CD8-positive, alpha-beta memory T cell (primary cell): ENCODE data around the gene PRDM8. TPM values are rescaled to one million over a fixed set of nuclear protein-coding genes. Genes with fewer than 3 reads are reported as not detected.

Experiments
- CTCF ChIA-PET: fragments of 350-600 bp; sonication (Branson Sonifier 250); formaldehyde crosslinking; loops from one replicate; lab custom pipeline; 2021; ENCODE audit warnings: antibody characterized with exemption; lab: Charles Lee
- POLR2A ChIA-PET: fragments of 350-600 bp; sonication (Branson Sonifier 250); formaldehyde crosslinking; loops from one replicate; lab custom pipeline; 2021; ENCODE audit warnings: antibody characterized with exemption; lab: Charles Lee
- DNase-seq, 5 donors: peaks; one replicate each; pipeline versions ENCODE4 v3.0.0 to v3.0.0-alpha.2; 2020 to 2022; ENCODE audit warnings: mixed read lengths in 1 of 5
- H3K27ac ChIP-seq: one replicate; pipeline ENCODE4 v1.7.0; 2013; ENCODE audit warnings: low read depth, mild to moderate bottlenecking, low read length, moderate library complexity
- H3K27me3 ChIP-seq: 2 replicates; pipeline ENCODE4 v1.7.0; 2013; ENCODE audit warnings: low read length, mild to moderate bottlenecking; ENCODE audit not compliant: insufficient read depth, poor library complexity, severe bottlenecking
- H3K36me3 ChIP-seq: 2 replicates; pipeline ENCODE4 v1.7.0; 2013; ENCODE audit warnings: mild to moderate bottlenecking, low read length, moderate library complexity; ENCODE audit not compliant: insufficient read depth
- H3K4me1 ChIP-seq: 2 replicates; pipeline ENCODE4 v1.7.0; 2013; ENCODE audit warnings: mild to moderate bottlenecking, low read length, moderate library complexity; ENCODE audit not compliant: insufficient read depth
- H3K4me3 ChIP-seq: 2 replicates; pipeline ENCODE4 v1.7.0; 2013; ENCODE audit warnings: mild to moderate bottlenecking, low read length
- H3K9me3 ChIP-seq: 2 replicates; pipeline ENCODE4 v1.7.0; 2013; ENCODE audit warnings: mild to moderate bottlenecking, low read length
- H3K27ac Mint-ChIP-seq, 8 donors: one replicate each; pipeline ENCODE4 v1.8.0; 2020 to 2021; ENCODE audit warnings: mixed read lengths in 8 of 8, mild to moderate bottlenecking in 6 of 8, inconsistent platforms in 3 of 8, moderate library complexity in 3 of 8
- H3K27me3 Mint-ChIP-seq, 2 donors: one replicate each; pipeline ENCODE4 v1.8.0; 2020 to 2021; ENCODE audit warnings: mixed read lengths in 2 of 2, mild to moderate bottlenecking in 1 of 2, moderate library complexity in 1 of 2
- H3K36me3 Mint-ChIP-seq, 3 donors: one replicate each; pipeline ENCODE4 v1.8.0; 2020 to 2021; ENCODE audit warnings: mixed read lengths in 3 of 3, inconsistent platforms in 1 of 3, mild to moderate bottlenecking in 1 of 3
- H3K4me1 Mint-ChIP-seq, 3 donors: one replicate each; pipeline ENCODE4 v1.8.0; 2020 to 2021; ENCODE audit warnings: mixed read lengths in 3 of 3, inconsistent platforms in 1 of 3, mild to moderate bottlenecking in 1 of 3
- H3K4me3 Mint-ChIP-seq, 7 donors: one replicate each; pipeline ENCODE4 v1.8.0; 2020 to 2021; ENCODE audit warnings: mixed read lengths in 7 of 7, mild to moderate bottlenecking in 6 of 7, moderate library complexity in 4 of 7, inconsistent platforms in 2 of 7
- H3K9me3 Mint-ChIP-seq, 5 donors: one replicate each; pipeline ENCODE4 v1.8.0; 2020 to 2022; ENCODE audit warnings: mixed read lengths in 5 of 5, mild to moderate bottlenecking in 3 of 5, moderate library complexity in 2 of 5, inconsistent platforms in 1 of 5
- polyA plus RNA-seq: library from polyadenylated mRNA; unstranded; fragments of 300-500 nt; fragmentation: Illumina TruSeq; gene quantifications from one replicate; pipeline ENCODE4 v1.2.3, GENCODE V29; 2021
- total RNA-seq, 2 experiments: library from RNA; stranded (reverse); gene quantifications; one replicate each; pipeline ENCODE4 v1.2.3, GENCODE V29; 2021

The PRDM8 gene
- total and polyA plus RNA-seq, 3 experiments from 2014 or later = 2.4 to 12.7 (median 10.9) TPM

GRCh38 chr4:80208610-80209339 is 11.5 kb downstream of the PRDM8 start:
- POLR2A ChIA-PET = no interaction called here
- Histone ChIP-seq H3K36me3 (no peaks in the 10 kb centered on the region), H3K4me3 (no peak overlapping the region), H3K27me3 (no peaks in the 10 kb centered on the region), H3K27ac (no peak overlapping the region), H3K4me1 (no peaks in the 10 kb centered on the region), H3K9me3 (no peaks in the 10 kb centered on the region)
- CTCF ChIA-PET = interaction anchor here (1.3 to 2.3 kb wide), 2 partner anchors 25 to 83 kb away, joined by 4 to 9 read pairs; no protein-coding TSS in a partner anchor
- H3K36me3 Mint-ChIP-seq = no peaks in the 10 kb centered on the region
- H3K27ac Mint-ChIP-seq = peak overlapping the region in 1 of 8 donors; percentile 43
- H3K4me1 Mint-ChIP-seq = peaks cover 0 to 1% (median 0%) of the 10 kb centered on the region in 3 donors
- H3K9me3 Mint-ChIP-seq = no peaks in the 10 kb centered on the region
- no peak overlapping the region for H3K4me3 Mint-ChIP-seq
- H3K27me3 Mint-ChIP-seq = peaks cover 2 to 14% of the 10 kb centered on the region in 2 donors
- DNase-seq = no peak

GRCh38 chr4:80209340-80209701 is 12.0 kb downstream of the PRDM8 start:
- no peaks in the 10 kb centered on the region for H3K36me3 ChIP-seq
- H3K36me3 Mint-ChIP-seq = no peaks in the 10 kb centered on the region
- H3K9me3 ChIP-seq = no peaks in the 10 kb centered on the region
- CTCF ChIA-PET = interaction anchor here (1.1 to 2.3 kb wide), 3 partner anchors 25 to 84 kb away, joined by 4 to 9 read pairs (median 5); no protein-coding TSS in a partner anchor
- no peaks in the 10 kb centered on the region for H3K4me1 ChIP-seq
- peaks cover 2 to 14% of the 10 kb centered on the region in 2 donors for H3K27me3 Mint-ChIP-seq
- DNase-seq = no peak
- H3K27me3 ChIP-seq = no peaks in the 10 kb centered on the region
- no peaks in the 10 kb centered on the region for H3K9me3 Mint-ChIP-seq
- POLR2A ChIA-PET = no interaction called here
- no peak overlapping the region for H3K27ac Mint-ChIP-seq
- no peak overlapping the region for H3K4me3 Mint-ChIP-seq
- no peaks in the 10 kb centered on the region for H3K4me1 Mint-ChIP-seq
- no peak overlapping the region for H3K27ac ChIP-seq
- no peak overlapping the region for H3K4me3 ChIP-seq

GRCh38 chr4:80210549-80210948 is 13.2 kb downstream of the PRDM8 start:
- no peak for DNase-seq
- ChIA-PET CTCF (interaction anchor here (1.1 kb wide), 1 partner anchor 26 kb away, joined by 5 read pairs; no protein-coding TSS in a partner anchor), POLR2A (no interaction called here)
- Histone ChIP-seq H3K4me1 (no peaks in the 10 kb centered on the region), H3K27ac (no peak overlapping the region), H3K36me3 (no peaks in the 10 kb centered on the region), H3K4me3 (no peak overlapping the region), H3K9me3 (no peaks in the 10 kb centered on the region), H3K27me3 (no peaks in the 10 kb centered on the region)
- no peak overlapping the region for H3K27ac Mint-ChIP-seq
- peaks cover 0 to 2% (median 0%) of the 10 kb centered on the region in 3 donors for H3K4me1 Mint-ChIP-seq
- H3K36me3 Mint-ChIP-seq = no peaks in the 10 kb centered on the region
- no peaks in the 10 kb centered on the region for H3K9me3 Mint-ChIP-seq
- H3K27me3 Mint-ChIP-seq = peaks cover 2 to 14% of the 10 kb centered on the region in 2 donors
- no peak overlapping the region for H3K4me3 Mint-ChIP-seq

GRCh38 chr4:80213117-80213815 is 16.0 kb downstream of the PRDM8 start:
- POLR2A ChIA-PET = interaction anchor here (1.0 kb wide), 1 partner anchor 87 kb away, joined by 3 read pairs; no protein-coding TSS in a partner anchor
- DNase-seq = no peak
- Histone ChIP-seq H3K27ac (no peak overlapping the region), H3K36me3 (no peaks in the 10 kb centered on the region), H3K27me3 (no peaks in the 10 kb centered on the region), H3K4me1 (no peaks in the 10 kb centered on the region), H3K4me3 (no peak overlapping the region), H3K9me3 (no peaks in the 10 kb centered on the region)
- Mint-ChIP-seq H3K27me3 (peaks cover 9 to 33% of the 10 kb centered on the region in 2 donors), H3K27ac (peak overlapping the region in 1 of 8 donors; percentile 33), H3K36me3 (no peaks in the 10 kb centered on the region), H3K4me1 (peaks cover 0 to 2% (median 0%) of the 10 kb centered on the region in 3 donors), H3K4me3 (no peak overlapping the region), H3K9me3 (no peaks in the 10 kb centered on the region)
- CTCF ChIA-PET = interaction anchor here (0.6 to 4.2 kb wide), 6 partner anchors 11 to 88 kb away, joined by 3 to 27 read pairs (median 6); no protein-coding TSS in a partner anchor

- Histone ChIP-seq H3K36me3 (no peaks in the 10 kb centered on the region), H3K4me1 (no peaks in the 10 kb centered on the region), H3K9me3 (no peaks in the 10 kb centered on the region), H3K27ac (no peak overlapping the region), H3K4me3 (no peak overlapping the region), H3K27me3 (no peaks in the 10 kb centered on the region)
- CTCF ChIA-PET = interaction anchor here (0.6 to 2.5 kb wide), 4 partner anchors 13 to 1264 kb away, joined by 3 to 10 read pairs (median 8); no protein-coding TSS in a partner anchor
- H3K4me3 Mint-ChIP-seq = no peak overlapping the region
- DNase-seq = peak in 2 of 5 donors; percentile 38 to 41
- no peak overlapping the region for H3K27ac Mint-ChIP-seq
- no peaks in the 10 kb centered on the region for H3K9me3 Mint-ChIP-seq
- peaks cover 13 to 52% of the 10 kb centered on the region in 2 donors for H3K27me3 Mint-ChIP-seq
- H3K36me3 Mint-ChIP-seq = no peaks in the 10 kb centered on the region
- peaks cover 0 to 2% (median 0%) of the 10 kb centered on the region in 3 donors for H3K4me1 Mint-ChIP-seq
- POLR2A ChIA-PET = no interaction called here
Observed at GRCh38 chr4:80215449-80216052, 18.2 kb downstream of the PRDM8 start.

- no peaks in the 10 kb centered on the region for H3K4me1 ChIP-seq
- H3K9me3 ChIP-seq = no peaks in the 10 kb centered on the region
- H3K27me3 Mint-ChIP-seq = peaks cover 15 to 49% of the 10 kb centered on the region in 2 donors
- H3K36me3 ChIP-seq = no peaks in the 10 kb centered on the region
- ChIA-PET POLR2A (no interaction called here), CTCF (interaction anchor here (0.6 to 2.5 kb wide), 4 partner anchors 14 to 1265 kb away, joined by 3 to 10 read pairs (median 8); no protein-coding TSS in a partner anchor)
- H3K27me3 ChIP-seq = no peaks in the 10 kb centered on the region
- H3K4me1 Mint-ChIP-seq = peaks cover 0 to 2% (median 0%) of the 10 kb centered on the region in 3 donors
- no peak overlapping the region for H3K4me3 ChIP-seq
- DNase-seq = no peak
- H3K27ac ChIP-seq = no peak overlapping the region
- H3K36me3 Mint-ChIP-seq = no peaks in the 10 kb centered on the region
- no peak overlapping the region for H3K4me3 Mint-ChIP-seq
- H3K9me3 Mint-ChIP-seq = no peaks in the 10 kb centered on the region
- H3K27ac Mint-ChIP-seq = no peak overlapping the region
Observed at GRCh38 chr4:80216100-80216761, 18.9 kb downstream of the PRDM8 start.

GRCh38 chr4:80219301-80220025 is 22.2 kb downstream of the PRDM8 start:
- H3K9me3 Mint-ChIP-seq = no peaks in the 10 kb centered on the region
- H3K27ac ChIP-seq = no peak overlapping the region
- no peaks in the 10 kb centered on the region for H3K4me1 ChIP-seq
- no peaks in the 10 kb centered on the region for H3K9me3 ChIP-seq
- H3K36me3 Mint-ChIP-seq = no peaks in the 10 kb centered on the region
- no peak overlapping the region for H3K4me3 Mint-ChIP-seq
- ChIA-PET POLR2A (no interaction called here), CTCF (interaction anchor here (1.2 to 2.2 kb wide), 2 partner anchors 17 to 94 kb away, joined by 3 to 11 read pairs; no protein-coding TSS in a partner anchor)
- no peak overlapping the region for H3K27ac Mint-ChIP-seq
- no peaks in the 10 kb centered on the region for H3K36me3 ChIP-seq
- H3K27me3 Mint-ChIP-seq = peaks cover 14 to 51% of the 10 kb centered on the region in 2 donors
- H3K4me3 ChIP-seq = no peak overlapping the region
- no peaks in the 10 kb centered on the region for H3K27me3 ChIP-seq
- no peak for DNase-seq
- peaks cover 0 to 2% (median 0%) of the 10 kb centered on the region in 3 donors for H3K4me1 Mint-ChIP-seq
